Calu3 (cell line): ENCODE measurements around the gene CSRP2. TPM values are rescaled to one million over a fixed set of nuclear protein-coding genes. Genes with fewer than 3 reads are reported as not detected.

Experiments used
- BruUV-seq: library from RNA; stranded (reverse); fragments of 400-500 nt; replicated peaks from 2 replicates; lab custom pipeline; 2021; lab: Mats Ljungman, UMichigan
- CTCF ChIA-PET: fragments of 300-600 bp; sonication (Branson Sonifier 250); formaldehyde crosslinking; loops from one replicate; lab custom pipeline; 2022; ENCODE audit warnings: antibody characterized with exemption; lab: Charles Lee
- DNase-seq: peaks from one replicate; pipeline ENCODE4 v3.0.0; 2022
- H3K27ac Mint-ChIP-seq: one replicate; pipeline ENCODE4 v1.8.0; 2022; ENCODE audit warnings: mixed read lengths; ENCODE audit not compliant: unreplicated experiment
- H3K27me3 Mint-ChIP-seq: one replicate; pipeline ENCODE4 v1.8.0; 2022; ENCODE audit warnings: mixed read lengths; ENCODE audit not compliant: unreplicated experiment
- H3K36me3 Mint-ChIP-seq: one replicate; pipeline ENCODE4 v1.8.0; 2022; ENCODE audit warnings: mild to moderate bottlenecking, moderate library complexity, mixed read lengths; ENCODE audit not compliant: insufficient read depth, unreplicated experiment
- H3K4me1 Mint-ChIP-seq: one replicate; pipeline ENCODE4 v1.8.0; 2022; ENCODE audit warnings: mild to moderate bottlenecking, low read depth, mixed read lengths; ENCODE audit not compliant: unreplicated experiment
- H3K4me3 Mint-ChIP-seq: one replicate; pipeline ENCODE4 v1.8.0; 2022; ENCODE audit warnings: mild to moderate bottlenecking, low read depth, moderate library complexity, mixed read lengths; ENCODE audit not compliant: unreplicated experiment
- H3K9me3 Mint-ChIP-seq: one replicate; pipeline ENCODE4 v1.8.0; 2022; ENCODE audit warnings: low read depth, mixed read lengths; ENCODE audit not compliant: unreplicated experiment
- CTCF ChIP-seq: fragments of 200-600 bp; IDR thresholded peaks from one replicate; pipeline ENCODE4 v1.8.0; 2022; ENCODE audit warnings: antibody characterized with exemption; ENCODE audit not compliant: unreplicated experiment
- intact Hi-C: fragments of 100-400 bp; cut with micrococcal nuclease; formaldehyde crosslinking; loops from one replicate; pipeline ENCODE4 v1.10.0; 2022; ENCODE audit not compliant: unreplicated experiment
- total RNA-seq: library from RNA; stranded (reverse); gene quantifications from 2 replicates; pipeline ENCODE4 v1.2.3, GENCODE V29; 2022

CSRP2 gene
- total RNA-seq, 1 experiment from 2014 or later = 11.7 TPM

DNA sequence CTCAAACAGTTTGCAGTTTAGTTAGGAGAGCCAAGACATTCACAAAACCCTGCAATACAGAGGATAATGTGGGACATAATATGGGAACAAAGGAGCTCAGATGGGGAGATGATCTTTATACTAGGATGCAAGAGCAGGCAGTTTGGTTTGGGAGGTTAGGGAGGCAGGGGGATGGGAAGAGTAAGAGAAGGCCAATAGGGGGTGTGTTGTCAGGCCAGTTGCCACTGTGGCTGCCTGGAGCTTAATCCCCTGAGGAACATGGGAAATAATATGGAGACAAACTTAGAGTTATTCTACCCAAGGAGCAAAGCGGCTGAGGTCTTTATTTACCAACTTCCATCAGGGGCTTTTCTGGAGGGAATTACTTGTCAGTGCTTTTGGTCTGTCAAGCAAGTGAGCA is 10.0 kb upstream of the CSRP2 start:
- CTCF ChIA-PET = interaction anchor here (0.7 kb wide), 1 partner anchor 142 kb away, joined by 6 read pairs; no protein-coding TSS in a partner anchor
- no peak overlapping the region for H3K27ac Mint-ChIP-seq
- DNase-seq = no peak
- no TSS peak for BruUV-seq
- H3K4me1 Mint-ChIP-seq = no peaks in the 10 kb centered on the region
- H3K4me3 Mint-ChIP-seq = no peak overlapping the region
- no peaks in the 10 kb centered on the region for H3K27me3 Mint-ChIP-seq
- no peaks in the 10 kb centered on the region for H3K9me3 Mint-ChIP-seq
- intact Hi-C loops = no loop called here
- no peaks in the 10 kb centered on the region for H3K36me3 Mint-ChIP-seq
- no peak for TF ChIP-seq CTCF

GRCh38 chr12:76883811-76884210 is 5.0 kb upstream of the CSRP2 start:
- Mint-ChIP-seq H3K4me1 (peaks cover 7% of the 10 kb centered on the region), H3K27me3 (no peaks in the 10 kb centered on the region), H3K4me3 (no peak overlapping the region), H3K9me3 (no peaks in the 10 kb centered on the region), H3K36me3 (peaks cover 12% of the 10 kb centered on the region), H3K27ac (no peak overlapping the region)
- intact Hi-C loops = no loop called here
- CTCF ChIA-PET = no interaction called here
- no TSS peak for BruUV-seq
- TF ChIP-seq CTCF = no peak
- no peak for DNase-seq

- Mint-ChIP-seq H3K27me3 (no peaks in the 10 kb centered on the region), H3K27ac (no peak overlapping the region), H3K9me3 (no peaks in the 10 kb centered on the region), H3K4me3 (no peak overlapping the region), H3K36me3 (peaks cover 18% of the 10 kb centered on the region), H3K4me1 (peaks cover 7% of the 10 kb centered on the region)
- BruUV-seq = no TSS peak
- intact Hi-C loops = no loop called here
- CTCF ChIA-PET = no interaction called here
- DNase-seq = no peak
- no peak for TF ChIP-seq CTCF
These were observed 4.3 kb upstream of the CSRP2 start for GRCh38 chr12:76883151-76883550.

DNA sequence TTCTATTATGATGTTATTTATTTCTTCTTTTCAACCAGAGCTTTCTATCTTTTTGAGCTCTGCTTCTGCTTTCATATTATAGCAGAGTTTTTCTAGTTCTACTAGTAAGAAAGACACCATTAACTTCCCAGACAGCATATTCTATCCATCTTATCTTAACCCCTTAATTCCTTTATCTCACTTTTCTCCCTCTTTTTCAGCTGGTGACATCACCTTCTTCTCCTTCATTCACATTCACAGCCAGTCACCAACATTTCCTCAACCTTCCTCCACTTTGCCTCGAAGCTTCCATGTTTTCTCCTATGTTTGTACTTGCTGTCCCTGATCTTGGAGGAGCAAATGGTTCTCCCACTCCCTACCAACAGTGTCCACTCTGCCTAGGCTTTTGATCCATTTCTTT is 3.5 kb upstream of the CSRP2 start:
- H3K4me1 Mint-ChIP-seq = peaks cover 12% of the 10 kb centered on the region
- H3K9me3 Mint-ChIP-seq = no peaks in the 10 kb centered on the region
- H3K36me3 Mint-ChIP-seq = peaks cover 20% of the 10 kb centered on the region
- TF ChIP-seq CTCF = no peak
- intact Hi-C loops = no loop called here
- no peak overlapping the region for H3K27ac Mint-ChIP-seq
- no peak overlapping the region for H3K4me3 Mint-ChIP-seq
- no peak for DNase-seq
- no peaks in the 10 kb centered on the region for H3K27me3 Mint-ChIP-seq
- CTCF ChIA-PET = no interaction called here
- no TSS peak for BruUV-seq
